Measurements from ENCODE around the gene LONRF2.

The LONRF2 gene

GRCh38 chr2:100271210-100271609 lies 51.1 kb downstream of the LONRF2 start:
- TF ChIP-seq CTCF (IDR thresholded peaks at IDR 0.05; ENCODE audit: insufficient read depth, low read length, poor library complexity, severe bottlenecking) = no peak
- H3K4me3 ChIP-seq (replicated peaks; ENCODE audit: low read depth, low read length) = no peak overlapping the region
- no peaks in the 10 kb centered on the region; the same call in 1 of the 2 replicates for H3K27me3 ChIP-seq (replicated peaks; ENCODE audit: control insufficient read depth, insufficient read depth, low read length)
- no peak for DNase-seq (ENCODE audit: extremely low read depth, insufficient read length)
- no peaks in the 10 kb centered on the region for H3K36me3 ChIP-seq (ENCODE audit: control insufficient read depth, insufficient read depth, low read length)

- no peak for TF ChIP-seq CTCF (IDR thresholded peaks at IDR 0.05; ENCODE audit: insufficient read depth, low read length, poor library complexity, severe bottlenecking)
- DNase-seq (ENCODE audit: extremely low read depth, insufficient read length) = no peak
- Histone ChIP-seq H3K36me3 (ENCODE audit: control insufficient read depth, insufficient read depth, low read length) (no peaks in the 10 kb centered on the region), H3K27me3 (replicated peaks; ENCODE audit: control insufficient read depth, insufficient read depth, low read length) (no peaks in the 10 kb centered on the region; the same call in 1 of the 2 replicates), H3K4me3 (replicated peaks; ENCODE audit: low read depth, low read length) (no peak overlapping the region)
These were observed 51.7 kb downstream of the LONRF2 start for GRCh38 chr2:100270381-100271146.

DNA sequence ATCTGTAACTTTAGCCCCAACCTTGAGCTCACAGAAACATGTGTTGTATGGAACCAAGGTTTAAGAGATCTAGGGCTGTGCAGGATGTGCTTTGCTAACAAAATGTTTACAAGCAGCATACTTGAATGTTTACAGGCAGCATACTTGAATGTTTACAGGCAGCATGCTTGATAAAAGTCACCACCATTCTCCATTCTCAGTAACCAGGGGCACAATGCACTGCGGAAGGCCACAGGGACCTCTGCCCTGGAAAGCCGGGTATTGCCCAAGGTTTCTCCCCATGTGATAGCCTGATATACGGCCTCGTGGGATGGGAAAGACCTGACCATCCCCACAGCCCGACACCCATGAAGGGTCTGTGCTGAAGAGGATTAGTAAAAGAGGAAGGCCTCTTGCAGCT lies 52.4 kb downstream of the LONRF2 start:
- Histone ChIP-seq H3K36me3 (ENCODE audit: control insufficient read depth, insufficient read depth, low read length) (no peaks in the 10 kb centered on the region), H3K4me3 (replicated peaks; ENCODE audit: low read depth, low read length) (no peak overlapping the region), H3K27me3 (replicated peaks; ENCODE audit: control insufficient read depth, insufficient read depth, low read length) (no peaks in the 10 kb centered on the region; the same call in 1 of the 2 replicates)
- TF ChIP-seq CTCF (IDR thresholded peaks at IDR 0.05; ENCODE audit: insufficient read depth, low read length, poor library complexity, severe bottlenecking) = no peak
- DNase-seq (ENCODE audit: extremely low read depth, insufficient read length) = no peak

DNA sequence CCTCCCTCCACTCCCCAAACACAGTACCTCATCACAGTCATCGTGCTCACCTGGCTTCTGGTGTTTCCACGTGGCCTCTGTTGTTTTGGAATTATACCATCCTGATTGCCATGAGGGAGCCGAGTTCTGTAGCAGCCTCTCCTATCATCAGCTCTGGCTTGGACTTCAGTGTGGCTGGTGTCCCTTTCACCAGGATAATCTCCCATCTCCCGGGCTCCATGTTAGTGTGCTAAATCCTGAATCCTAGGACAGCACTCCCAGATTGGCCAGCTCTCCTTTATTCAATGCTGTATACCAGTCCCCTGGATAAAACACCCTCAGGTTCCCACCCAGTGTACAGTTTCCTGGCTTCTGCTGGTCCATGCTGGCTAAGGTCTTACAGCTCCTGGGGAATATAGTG lies 53.3 kb downstream of the LONRF2 start:
- TF ChIP-seq CTCF (IDR thresholded peaks at IDR 0.05; ENCODE audit: insufficient read depth, low read length, poor library complexity, severe bottlenecking) = no peak
- H3K36me3 ChIP-seq (ENCODE audit: control insufficient read depth, insufficient read depth, low read length) = no peaks in the 10 kb centered on the region
- no peak overlapping the region for H3K4me3 ChIP-seq (replicated peaks; ENCODE audit: low read depth, low read length)
- H3K27me3 ChIP-seq (replicated peaks; ENCODE audit: control insufficient read depth, insufficient read depth, low read length) = no peaks in the 10 kb centered on the region; the same call in 1 of the 2 replicates
- DNase-seq (ENCODE audit: extremely low read depth, insufficient read length) = no peak

DNA sequence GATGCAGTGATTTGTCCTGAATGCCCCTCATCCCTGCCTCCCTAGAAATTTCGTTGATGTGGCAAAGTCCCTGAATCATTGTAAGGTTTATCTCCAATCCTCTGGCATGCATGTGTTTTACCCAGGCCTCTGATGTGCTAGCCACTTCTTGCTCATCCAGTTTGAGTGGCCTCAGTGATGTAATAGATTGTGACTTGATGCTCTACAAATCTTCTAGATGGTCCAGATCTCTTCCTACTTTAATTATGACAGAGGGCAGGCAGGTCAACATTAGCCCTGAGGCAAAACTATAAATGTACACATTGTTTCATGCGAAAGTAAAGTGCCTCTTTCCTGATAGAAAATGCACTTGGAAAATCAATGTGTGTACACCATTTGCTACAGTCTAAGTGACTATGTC lies 54.5 kb downstream of the LONRF2 start:
- DNase-seq (ENCODE audit: extremely low read depth, insufficient read length) = no peak
- Histone ChIP-seq H3K27me3 (replicated peaks; ENCODE audit: control insufficient read depth, insufficient read depth, low read length) (no peaks in the 10 kb centered on the region; the same call in 1 of the 2 replicates), H3K4me3 (replicated peaks; ENCODE audit: low read depth, low read length) (no peak overlapping the region), H3K36me3 (ENCODE audit: control insufficient read depth, insufficient read depth, low read length) (no peaks in the 10 kb centered on the region)
- TF ChIP-seq CTCF (IDR thresholded peaks at IDR 0.05; ENCODE audit: insufficient read depth, low read length, poor library complexity, severe bottlenecking) = no peak

Measured in GM06990 (cell line).